Right renal pelvis (tissue), 4 donors: ENCODE results near the gene SFXN5. TPM values are rescaled to one million over a fixed set of nuclear protein-coding genes. Genes with fewer than 3 reads are reported as not detected.

Source experiments
- DNase-seq, 4 donors: peaks; one replicate each; pipeline ENCODE4 v3.0.0-alpha.2; 2013; ENCODE audit warnings: low read depth in 4 of 4, low spot score in 3 of 4, missing footprints in 1 of 4
- polyA plus RNA-seq, 4 donors: library from polyadenylated mRNA; unstranded; fragments of 120-200 nt; gene quantifications; one replicate each; pipeline ENCODE4 v1.2.1, GENCODE V29; 2013; ENCODE audit not compliant: insufficient read length in 4 of 4

SFXN5 gene
- polyA plus RNA-seq, 4 donors = 25.9 to 32.6 (median 26.9) TPM

DNA sequence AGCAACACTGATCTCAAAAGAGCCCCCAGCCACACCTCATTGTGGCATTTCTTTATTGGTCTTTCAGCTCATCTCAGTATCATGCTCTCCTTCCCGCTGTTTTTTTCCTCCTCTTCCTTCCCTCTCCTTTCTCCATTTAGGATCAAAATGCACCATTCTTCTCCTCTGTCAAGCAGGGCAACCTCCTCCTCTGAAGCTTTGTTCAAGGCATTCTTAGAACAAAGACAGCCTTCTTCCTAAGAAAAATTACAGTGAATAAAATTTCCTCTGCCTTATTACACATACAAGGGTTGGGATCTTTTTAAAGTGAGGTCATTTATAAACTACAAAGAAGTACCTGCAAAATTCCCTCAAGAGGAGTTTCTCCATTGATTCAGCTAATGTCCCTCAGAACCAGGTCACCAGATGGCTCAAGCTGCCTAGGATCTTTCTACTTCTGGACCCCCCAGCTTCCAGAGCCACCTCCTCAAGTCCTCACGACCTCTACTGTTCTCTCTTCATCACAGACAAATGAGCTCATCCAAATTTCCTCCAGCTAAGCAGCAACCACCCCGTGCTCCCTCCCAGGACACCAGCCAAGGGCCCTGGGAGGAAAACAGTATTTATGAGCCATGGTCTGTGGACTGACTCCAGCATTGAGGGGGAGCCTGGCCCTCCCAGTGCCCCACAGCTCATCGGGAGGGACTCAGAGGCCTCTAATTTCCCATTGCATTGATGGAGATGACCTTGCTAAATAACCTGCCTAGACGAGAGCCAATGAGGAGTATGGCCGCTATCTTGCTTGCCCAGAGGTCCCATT is 18.0 kb downstream of the SFXN5 start:
- DNase-seq = no peak

DNA sequence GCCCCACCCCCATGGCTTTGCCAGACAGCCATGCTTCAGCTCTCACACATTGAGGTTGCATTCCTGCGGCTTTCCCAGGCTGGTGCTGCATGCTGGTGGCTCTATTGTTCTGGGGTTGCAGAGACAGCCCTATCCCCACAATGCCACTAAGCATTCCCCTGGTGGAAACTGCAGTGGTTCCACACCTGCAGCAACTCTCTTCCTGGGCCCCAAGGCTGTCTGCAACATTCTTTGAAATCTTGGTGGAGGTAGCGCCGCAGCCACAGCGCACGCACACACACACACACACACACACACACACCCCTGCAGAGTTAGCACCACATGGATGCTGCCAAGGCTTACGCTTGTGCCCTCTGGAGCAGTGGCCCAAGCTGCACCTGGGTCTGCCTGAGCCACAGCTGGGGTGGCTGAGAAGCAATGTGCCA is 21.4 kb downstream of the SFXN5 start:
- no peak for DNase-seq

DNA sequence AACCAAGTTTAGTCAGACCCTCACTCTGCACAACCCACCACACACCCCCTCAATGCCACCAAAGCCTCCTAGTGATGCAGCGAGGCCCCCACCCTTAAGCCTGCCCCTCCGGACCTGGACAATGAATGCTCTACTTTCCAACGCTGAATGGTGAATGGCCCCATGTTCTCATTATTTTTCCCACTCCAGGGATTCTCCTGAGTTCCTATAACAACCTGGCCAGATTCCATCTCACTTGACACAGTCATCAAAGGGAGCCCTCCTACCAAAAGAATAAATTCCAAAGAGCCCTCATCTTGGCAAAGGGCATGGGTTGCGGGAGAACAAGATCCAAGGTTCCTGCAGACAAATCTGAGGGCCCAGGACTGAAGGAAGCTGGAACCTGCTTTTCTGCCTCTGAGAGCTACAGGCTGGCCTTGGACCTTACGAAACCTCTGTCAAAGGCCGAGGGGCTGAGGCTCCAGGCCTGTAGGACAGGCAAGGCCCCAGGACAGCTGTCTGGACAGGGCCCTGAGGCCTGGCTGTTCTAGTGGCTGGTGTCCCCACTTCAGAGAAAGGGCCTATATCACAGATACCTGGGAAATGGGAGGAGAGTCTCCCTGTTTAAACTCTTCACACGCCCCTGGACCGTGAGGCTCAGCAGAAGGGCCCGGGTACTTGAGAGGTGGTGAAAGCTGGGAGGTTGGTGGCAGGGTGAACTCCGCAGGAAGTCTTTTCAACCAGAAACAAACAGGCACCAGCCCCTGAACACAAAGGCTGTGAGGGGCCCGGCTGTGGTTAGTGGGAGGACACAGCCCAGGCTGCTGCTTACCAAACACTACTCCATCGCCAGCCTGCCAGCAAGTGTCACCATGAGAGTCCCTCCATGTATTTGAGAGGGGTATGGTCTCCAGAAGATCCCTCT is 27.3 kb downstream of the SFXN5 start:
- DNase-seq = no peak

DNA sequence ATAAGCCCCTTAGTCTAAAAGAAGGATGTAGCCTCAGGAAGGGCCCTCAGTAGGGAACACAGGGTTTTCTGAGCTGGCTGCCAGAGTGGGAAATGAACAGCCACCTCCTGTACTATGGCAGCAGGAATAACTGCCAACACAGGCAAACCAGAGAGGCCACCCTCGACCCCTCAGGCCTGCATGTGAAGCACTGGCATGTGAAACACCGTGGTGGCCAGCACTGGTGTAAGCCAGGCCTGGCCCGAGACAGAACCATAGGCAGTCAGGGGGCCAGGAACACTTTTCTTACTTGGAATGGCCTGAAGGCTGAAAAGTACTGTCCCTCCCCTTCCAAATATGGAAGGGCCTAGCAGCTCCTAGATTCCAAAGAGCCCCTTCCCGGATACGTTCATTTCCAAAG is 28.2 kb downstream of the SFXN5 start:
- DNase-seq = no peak

DNA sequence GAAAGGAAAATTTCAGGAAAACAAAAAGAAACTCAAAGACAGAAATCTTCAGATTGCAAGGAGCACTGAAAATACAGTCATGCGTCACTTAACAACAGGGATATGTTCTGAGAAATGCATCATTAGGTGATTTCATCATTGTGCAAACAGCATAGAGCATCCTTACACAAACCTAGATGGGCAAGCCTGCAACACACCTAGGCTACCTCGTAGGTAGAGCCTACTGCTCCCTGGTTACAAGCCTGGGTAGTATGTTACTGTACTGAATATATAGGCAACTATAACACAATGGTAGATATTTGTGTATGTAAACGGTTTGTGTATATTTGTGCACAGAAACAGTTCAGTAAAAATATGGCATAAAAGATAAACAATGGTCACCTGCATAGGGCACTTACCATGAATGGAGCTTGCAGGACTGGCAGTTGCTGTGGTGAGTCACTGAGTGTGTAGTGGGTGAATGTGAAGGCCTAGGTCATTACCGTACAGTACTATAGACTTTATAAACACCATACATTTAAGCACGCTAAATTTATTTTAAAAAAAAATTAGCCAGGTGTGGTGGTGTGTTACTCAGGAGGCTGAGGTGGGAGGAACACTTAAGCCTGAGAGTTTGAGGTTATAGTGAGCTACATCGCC is 33.4 kb downstream of the SFXN5 start:
- no peak for DNase-seq

DNA sequence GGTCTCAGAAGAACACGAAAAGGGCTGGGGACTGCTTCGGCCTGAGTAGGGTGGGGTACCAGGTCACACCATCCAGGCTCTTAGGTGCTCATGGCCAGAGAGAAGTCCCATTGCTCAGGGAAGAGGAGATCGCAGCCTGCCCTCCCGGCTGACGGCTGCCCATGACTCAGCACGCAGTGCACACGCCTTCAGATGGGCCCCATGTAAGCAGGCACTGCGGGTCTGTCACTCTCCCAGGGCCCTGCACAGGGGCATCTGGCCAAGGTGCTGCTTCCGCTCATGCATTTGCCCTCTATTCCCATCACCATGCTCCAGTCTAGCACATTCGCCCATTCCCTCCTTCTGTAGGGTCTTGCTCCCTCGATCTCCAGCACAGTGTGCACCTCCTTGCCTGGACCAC is 34.7 kb downstream of the SFXN5 start:
- no peak for DNase-seq

DNA sequence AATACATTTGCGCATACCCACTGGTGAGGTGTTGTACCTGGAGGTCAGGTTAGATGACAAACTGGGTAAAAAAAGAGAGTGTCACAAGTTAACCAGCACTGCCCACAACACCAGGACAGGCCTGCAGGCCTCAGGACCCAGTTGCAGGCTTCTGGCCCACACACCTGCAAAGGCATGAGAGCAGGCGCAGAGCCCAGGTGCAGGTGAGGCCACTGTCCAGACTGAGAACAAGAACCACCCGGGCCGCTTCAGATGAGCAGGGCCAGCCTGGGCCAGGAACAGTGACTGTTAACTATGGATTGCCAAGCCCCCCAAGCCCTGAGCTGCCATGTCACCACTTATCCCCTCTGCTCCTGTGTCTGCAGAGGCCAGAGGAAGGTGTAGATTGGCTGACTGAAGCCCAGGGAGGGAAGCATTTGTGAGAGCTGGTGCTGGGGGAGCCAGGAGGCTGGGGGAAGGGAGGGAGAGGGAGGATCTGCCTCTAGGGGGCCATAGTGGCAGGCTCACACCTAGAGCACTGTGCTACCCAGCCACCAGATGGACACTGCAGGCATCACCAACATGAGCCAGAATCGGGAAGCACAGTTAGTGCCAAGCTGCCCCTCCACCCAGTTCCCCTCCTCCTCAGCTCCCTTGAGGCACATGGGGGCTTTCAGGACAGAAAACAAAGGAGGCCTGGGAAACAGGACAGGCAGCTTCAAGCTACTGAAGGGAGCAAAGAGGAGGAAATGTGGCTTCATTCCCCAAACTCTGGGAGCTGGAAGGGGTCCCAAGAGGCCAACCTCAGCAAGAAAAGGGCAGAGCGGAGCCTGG is 35.4 kb downstream of the SFXN5 start:
- DNase-seq = no peak

DNA sequence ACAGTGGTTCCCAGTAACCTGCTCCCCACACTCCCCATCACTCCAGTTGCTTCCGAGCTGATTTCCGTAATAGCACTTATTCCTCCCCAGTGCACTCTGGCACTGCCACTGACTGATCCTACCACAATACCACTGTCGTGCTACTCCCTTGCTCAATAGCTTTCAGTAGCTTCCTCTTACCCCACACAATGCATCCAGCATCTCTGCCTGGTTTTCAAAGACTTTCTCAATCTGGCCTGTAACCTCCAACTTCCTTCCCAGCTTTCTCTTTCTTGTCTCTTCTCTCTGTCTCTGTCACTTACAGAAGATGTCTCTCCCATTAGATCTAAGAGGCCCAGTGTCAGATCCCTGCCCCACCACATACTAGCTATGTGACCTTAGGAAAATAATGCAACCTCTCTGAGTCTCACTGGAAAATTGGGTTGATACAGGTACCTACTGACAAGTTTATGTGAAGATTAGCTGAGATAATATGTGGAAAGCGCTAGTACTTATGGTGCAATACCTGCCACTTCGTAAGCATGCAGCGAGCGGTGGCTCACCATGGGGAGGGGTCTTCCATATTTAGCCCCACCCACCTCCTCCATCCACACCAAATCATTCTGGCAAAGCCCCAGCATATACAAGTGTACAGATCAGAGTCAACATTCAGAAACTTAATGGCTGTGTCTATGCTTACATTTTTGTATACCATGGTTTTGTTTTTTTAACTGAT is 36.7 kb downstream of the SFXN5 start:
- DNase-seq = no peak

DNA sequence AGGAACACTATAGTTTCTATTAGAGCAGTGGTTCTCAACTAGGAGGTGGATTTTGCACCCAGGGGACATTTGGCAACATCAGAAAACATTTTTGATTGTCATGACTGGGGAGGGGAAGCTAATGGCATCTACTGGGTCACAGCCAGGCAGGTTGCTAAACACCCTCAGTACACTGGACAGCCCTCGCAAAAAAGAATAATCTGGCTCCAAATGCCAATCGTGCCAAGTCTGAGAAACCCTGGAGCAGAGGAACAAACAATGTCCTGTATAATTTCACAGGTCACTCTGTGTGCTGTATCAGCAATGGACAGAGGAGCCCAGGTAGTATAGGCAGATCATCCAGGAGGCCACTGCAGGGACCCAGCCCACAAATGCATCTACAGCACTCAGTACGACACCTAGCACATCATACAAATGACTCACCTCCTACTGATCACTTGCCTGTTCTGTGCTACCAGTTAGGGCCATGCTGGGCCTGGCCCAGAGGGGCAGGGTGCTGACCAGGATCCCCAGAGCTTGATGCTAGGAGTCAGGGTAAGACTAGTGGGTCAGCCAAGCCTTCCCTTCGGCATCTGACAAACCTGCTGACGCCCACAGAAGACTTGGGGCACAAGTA is 37.6 kb downstream of the SFXN5 start:
- DNase-seq = no peak

DNA sequence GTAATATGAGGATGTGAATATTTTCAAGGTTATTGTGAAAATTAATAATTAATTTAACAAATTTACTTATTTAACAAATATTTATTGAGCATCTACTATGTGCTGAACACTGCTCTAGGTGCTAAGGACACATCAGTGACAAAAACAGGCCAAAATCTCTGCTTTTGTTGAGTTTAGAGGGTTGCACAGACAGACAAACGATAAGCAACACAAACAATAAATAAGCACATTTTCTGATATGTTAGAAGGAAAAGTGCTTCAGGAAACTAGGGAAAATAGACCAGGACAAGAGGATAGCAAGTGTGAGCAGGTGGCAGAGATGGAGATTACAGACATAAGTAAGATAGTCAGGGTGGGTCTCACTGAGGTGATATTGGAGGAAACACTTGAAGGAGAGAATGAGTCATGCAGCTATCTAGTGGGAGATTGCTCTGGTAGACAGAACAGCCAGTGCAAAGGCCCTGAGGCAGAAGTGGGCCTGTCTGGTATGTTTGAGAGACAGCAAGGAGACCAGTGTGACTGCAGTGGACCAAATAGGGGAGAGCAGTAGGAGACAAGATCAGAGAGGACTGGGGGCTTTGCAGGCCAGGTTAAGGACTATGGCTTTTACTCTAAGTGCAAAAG is 38.3 kb downstream of the SFXN5 start:
- no peak for DNase-seq

DNA sequence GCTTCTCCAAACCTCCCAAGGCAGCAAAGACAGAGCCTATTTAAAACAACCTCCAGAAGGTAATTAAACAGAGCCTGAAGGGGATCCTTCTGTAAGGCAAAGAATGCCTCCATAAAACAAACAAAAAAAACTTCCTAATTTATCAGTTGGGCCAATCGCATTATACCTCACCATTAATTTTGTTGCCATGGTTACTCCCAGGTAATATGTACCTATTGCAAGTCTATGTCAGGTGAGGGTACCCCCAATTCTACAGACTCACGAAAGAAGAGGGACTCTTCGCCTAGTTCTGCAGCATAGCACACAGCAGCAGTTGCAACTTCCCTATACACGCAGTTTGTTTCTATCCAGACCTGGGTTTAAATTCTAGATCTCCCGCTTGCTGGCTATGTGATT is 38.8 kb downstream of the SFXN5 start:
- no peak for DNase-seq

DNA sequence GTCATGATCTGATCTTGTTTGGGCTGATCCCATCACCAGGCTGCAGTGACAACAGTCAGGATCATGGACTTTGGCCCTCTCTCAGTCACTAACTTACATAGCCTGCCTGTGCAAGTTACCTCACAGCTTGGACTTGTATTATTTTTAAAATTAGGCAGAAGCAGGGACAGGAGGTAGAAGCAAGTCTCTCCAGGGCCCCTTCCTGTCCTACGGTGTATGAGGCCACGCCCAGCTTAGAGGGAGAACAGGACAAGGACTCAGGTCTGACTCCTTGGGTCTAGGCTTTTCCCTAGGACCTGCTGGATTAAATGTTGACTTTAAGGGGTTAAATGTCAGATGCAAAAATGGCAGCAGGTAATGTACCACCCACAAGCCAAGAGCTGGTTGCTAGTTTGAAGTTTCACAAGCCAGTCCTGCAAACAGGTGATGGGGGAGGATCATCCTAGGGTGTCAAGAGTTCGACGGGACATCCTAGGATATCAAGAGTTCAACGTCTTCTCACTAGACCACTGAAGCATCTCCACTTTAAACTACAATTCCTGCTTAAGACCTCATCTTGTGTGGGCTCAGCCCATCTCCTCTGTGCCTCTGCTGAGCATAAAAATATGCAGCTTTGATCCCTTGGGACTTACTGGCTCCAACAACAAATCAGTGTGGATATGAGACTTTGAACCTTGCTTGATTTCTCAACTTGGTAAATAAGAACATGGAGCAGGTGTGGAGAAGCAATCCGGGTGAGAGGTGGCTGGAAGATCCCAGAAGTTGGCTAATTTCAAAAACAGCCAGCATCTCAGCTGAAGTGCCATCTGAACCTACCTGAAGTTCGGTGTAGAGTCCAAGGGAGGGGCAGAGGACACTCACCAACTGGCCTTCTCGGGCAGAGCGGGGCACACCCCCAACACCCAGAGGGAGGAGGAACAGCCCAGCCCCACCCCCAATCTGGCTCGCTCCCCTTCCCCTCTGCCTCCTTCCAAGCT is 39.5 kb downstream of the SFXN5 start:
- no peak for DNase-seq

DNA sequence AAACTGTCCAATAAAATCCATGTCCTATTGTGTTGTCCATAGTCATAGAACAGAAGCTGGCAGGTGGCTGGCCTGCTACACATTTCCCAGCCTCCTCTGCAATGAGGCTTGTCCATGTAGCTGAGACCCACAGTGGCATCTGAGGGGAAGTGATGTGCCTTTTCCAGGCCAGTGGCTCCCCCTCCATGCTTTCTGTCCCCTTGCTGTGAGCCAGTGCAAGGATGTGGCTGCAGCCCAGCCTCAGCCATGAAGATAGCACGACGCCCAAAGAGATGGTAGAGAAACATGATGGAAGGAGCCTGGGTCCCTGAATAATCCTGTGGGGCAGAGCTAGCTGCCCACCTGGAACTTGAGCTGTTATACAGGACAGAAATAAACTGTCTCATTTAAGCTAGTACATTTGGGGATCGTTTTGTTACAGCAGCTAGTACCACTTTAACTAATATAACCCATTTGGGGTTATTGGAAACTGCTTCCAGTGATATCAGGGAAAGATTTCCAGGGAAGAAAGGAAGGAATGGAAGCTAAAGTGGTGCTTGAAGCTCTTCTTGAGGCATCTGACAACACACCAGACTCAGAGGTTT is 40.3 kb downstream of the SFXN5 start:
- DNase-seq = no peak

DNA sequence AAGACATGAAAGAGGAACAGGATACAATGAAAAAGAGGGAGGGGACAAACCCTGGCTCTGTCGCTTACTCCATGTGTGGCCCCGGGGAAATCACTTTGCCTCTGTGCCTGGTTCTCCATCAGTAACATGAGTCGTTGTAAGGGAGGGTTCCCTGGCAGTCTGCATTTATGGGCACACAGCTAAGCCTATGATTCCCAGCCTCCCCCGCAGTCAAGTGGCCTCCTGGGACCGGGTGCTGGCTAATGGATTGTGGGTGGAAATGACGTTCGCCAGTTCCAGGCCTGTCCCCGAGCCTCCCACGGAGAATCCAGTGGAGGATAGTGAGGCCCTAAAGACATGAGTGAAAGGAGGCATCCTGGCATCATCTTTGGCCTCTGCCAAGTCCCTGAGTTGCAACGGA is 42.7 kb downstream of the SFXN5 start:
- no peak for DNase-seq

DNA sequence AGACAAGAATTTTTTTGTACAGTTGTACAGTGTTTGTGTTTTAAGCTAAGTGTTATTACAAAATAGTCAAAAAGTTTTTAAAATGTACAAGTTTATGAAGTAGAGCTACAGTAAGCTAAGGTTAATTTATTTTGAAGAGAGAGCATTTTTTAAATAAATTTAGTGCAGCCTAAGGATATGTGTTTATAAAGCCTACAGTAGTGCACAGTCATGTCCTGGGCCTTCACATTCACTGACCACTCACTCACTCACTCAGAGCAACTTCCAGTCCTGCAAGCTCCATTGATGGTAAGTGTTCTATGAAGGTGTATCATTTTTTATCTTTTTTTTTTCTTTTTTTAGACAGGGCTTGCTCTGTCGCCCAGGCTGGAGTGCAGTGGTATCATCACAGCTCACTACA is 44.2 kb downstream of the SFXN5 start:
- DNase-seq = no peak

DNA sequence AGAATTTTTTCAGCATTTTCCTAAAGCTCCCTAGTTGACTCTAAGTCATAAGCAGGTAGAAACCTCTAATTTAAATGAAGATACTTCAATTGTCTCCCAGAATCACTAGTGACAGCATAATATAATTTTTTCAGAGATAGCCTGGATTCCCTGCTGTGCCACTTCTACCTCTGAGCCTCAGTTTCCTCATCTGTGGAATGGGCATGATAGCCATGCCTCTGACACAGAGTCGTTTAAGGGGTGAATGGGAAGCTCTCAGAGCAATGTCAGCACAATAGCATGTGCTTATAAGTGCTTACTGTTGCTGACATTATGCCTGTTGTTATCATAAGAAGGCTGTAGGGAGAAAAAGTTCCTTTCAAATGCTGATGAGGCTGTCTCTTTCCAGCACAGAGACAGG is 48.0 kb downstream of the SFXN5 start:
- no peak for DNase-seq

DNA sequence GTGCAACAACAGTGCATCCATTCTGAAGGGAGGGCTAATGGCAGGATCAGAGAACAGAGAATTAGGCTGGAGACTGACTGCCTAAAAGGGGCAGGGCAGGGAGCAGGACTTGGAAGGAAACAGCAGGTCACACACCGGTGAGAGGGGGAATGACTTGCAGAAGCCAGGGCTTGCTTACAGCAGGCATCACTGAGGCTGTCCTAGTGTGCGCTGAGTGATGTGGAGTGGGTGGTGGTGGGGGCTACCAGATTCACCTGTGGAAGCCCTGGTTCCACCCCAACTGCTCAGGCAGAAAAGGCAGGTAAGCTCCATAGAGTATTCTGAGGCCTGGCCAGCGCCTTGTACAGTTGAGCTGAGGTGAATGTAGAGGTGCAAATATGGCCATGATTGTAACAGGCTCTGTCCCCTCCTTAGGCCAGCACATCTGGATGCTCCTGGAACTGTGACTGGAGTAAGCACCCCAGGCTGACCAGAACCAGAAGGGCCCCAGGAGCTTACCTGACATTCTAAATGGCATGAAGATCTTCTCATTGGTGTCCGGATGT is 49.4 kb downstream of the SFXN5 start:
- DNase-seq = no peak
